Neural cell (in vitro differentiated cells): ENCODE data around the gene NACC2.

ENCODE experiments used
- CTCF ChIP-seq: fragments of 450-650 bp; IDR thresholded peaks from 2 replicates; pipeline ENCODE4 v1.5.1; 2014; ENCODE audit warnings: antibody characterized with exemption, mild to moderate bottlenecking, moderate library complexity; ENCODE audit not compliant: poor library complexity, severe bottlenecking
- EP300 ChIP-seq: fragments of 450-650 bp; conservative IDR thresholded peaks from 2 replicates; pipeline ENCODE4 v1.6.1; 2014; ENCODE audit warnings: antibody characterized with exemption, mild to moderate bottlenecking, moderate library complexity; ENCODE audit not compliant: poor library complexity, severe bottlenecking
- EZH2 ChIP-seq: fragments of 200-600, 300-800 bp; shearing (Covaris generic), sonication (generic); IDR thresholded peaks from 2 replicates; pipeline ENCODE4 v1.6.1; 2014; ENCODE audit warnings: antibody characterized with exemption, low read length, borderline replicate concordance, mild to moderate bottlenecking; ENCODE audit not compliant: insufficient read depth, poor library complexity, severe bottlenecking
- RAD21 ChIP-seq: fragments of 450-650 bp; conservative IDR thresholded peaks from 2 replicates; pipeline ENCODE4 v1.6.1; 2014; ENCODE audit warnings: antibody characterized with exemption, mild to moderate bottlenecking, moderate library complexity
- REST ChIP-seq: IDR thresholded peaks from 2 replicates; pipeline ENCODE4 v1.6.1; 2012; ENCODE audit warnings: borderline replicate concordance
- TAF1 ChIP-seq: IDR thresholded peaks from 2 replicates; pipeline ENCODE4 v1.6.1; 2012; ENCODE audit warnings: low read depth

GRCh38 chr9:135965124-135965756 lies 129.8 kb downstream of the NACC2 start:
- TF ChIP-seq TAF1 (no peak), RAD21 (no peak), REST (no peak), CTCF (no peak), EZH2 (no peak), EP300 (no peak)
